Neural crest cell (in vitro differentiated cells): ENCODE measurements around the gene PITPNM1. TPM values are rescaled to one million over a fixed set of nuclear protein-coding genes. Genes with fewer than 3 reads are reported as not detected.

Experiments used
- DNase-seq: peaks from one replicate; pipeline ENCODE4 v3.0.0; 2021; ENCODE audit warnings: low read depth, mixed read lengths, low spot score
- H3K27ac Mint-ChIP-seq: one replicate; pipeline ENCODE4 v1.8.0; 2021; ENCODE audit warnings: mild to moderate bottlenecking, mixed read lengths; ENCODE audit not compliant: unreplicated experiment
- H3K27me3 Mint-ChIP-seq: 2 replicates; pipeline ENCODE4 v1.8.0; 2021; ENCODE audit warnings: low read depth, mild to moderate bottlenecking, mixed read lengths
- H3K36me3 Mint-ChIP-seq: 2 replicates; pipeline ENCODE4 v1.8.0; 2021; ENCODE audit warnings: low read depth, mild to moderate bottlenecking, mixed read lengths
- H3K4me1 Mint-ChIP-seq: 2 replicates; pipeline ENCODE4 v1.8.0; 2021; ENCODE audit warnings: mixed read lengths
- H3K4me3 Mint-ChIP-seq: one replicate; pipeline ENCODE4 v1.8.0; 2021; ENCODE audit warnings: mild to moderate bottlenecking, mixed read lengths
- H3K9me3 Mint-ChIP-seq: 2 replicates; pipeline ENCODE4 v1.8.0; 2021; ENCODE audit warnings: mixed read lengths
- total RNA-seq: library from RNA; stranded (reverse); gene quantifications from 2 replicates; pipeline ENCODE4 v1.2.1, GENCODE V29; 2021
- TF ChIP-seq, protein P1 (sequence below): fragments of 200-600 bp; sonication (generic); conservative IDR thresholded peaks from 2 replicates; pipeline ENCODE4 v1.5.0; 2021; ENCODE audit warnings: antibody characterized with exemption, mild to moderate bottlenecking

PITPNM1 gene
- total RNA-seq, 1 donor from 2014 or later, result 109 TPM

DNA sequence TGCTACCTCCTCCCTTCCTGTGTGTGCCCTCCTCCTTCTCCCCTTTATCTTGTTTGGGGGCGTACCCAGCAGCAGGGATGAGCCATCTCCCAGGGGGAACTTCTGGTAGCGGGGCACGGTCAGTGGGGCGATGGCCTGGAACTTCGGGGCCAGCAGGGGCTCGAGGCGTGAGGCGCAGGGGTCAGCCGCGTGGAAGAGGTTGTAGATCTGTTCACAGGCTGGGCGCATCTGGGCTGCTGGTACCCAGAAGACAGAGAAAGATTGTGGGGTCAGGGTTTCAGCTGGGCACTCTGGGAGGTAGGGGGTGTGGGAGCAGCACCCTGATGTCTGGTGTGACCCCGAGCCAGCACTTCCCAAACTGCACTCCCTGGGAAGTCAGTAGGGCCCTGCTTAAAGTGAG, 9.1 kb downstream of the PITPNM1 start:
- Mint-ChIP-seq H3K4me3 (no peak overlapping the region), H3K9me3 (no peaks in the 10 kb centered on the region), H3K27me3 (no peaks in the 10 kb centered on the region), H3K4me1 (peaks cover 1% of the 10 kb centered on the region), H3K36me3 (peaks cover 10% of the 10 kb centered on the region), H3K27ac (no peak overlapping the region)
- TF ChIP-seq, protein P1, sequence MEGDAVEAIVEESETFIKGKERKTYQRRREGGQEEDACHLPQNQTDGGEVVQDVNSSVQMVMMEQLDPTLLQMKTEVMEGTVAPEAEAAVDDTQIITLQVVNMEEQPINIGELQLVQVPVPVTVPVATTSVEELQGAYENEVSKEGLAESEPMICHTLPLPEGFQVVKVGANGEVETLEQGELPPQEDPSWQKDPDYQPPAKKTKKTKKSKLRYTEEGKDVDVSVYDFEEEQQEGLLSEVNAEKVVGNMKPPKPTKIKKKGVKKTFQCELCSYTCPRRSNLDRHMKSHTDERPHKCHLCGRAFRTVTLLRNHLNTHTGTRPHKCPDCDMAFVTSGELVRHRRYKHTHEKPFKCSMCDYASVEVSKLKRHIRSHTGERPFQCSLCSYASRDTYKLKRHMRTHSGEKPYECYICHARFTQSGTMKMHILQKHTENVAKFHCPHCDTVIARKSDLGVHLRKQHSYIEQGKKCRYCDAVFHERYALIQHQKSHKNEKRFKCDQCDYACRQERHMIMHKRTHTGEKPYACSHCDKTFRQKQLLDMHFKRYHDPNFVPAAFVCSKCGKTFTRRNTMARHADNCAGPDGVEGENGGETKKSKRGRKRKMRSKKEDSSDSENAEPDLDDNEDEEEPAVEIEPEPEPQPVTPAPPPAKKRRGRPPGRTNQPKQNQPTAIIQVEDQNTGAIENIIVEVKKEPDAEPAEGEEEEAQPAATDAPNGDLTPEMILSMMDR, result no peak
- DNase-seq, result no peak

DNA sequence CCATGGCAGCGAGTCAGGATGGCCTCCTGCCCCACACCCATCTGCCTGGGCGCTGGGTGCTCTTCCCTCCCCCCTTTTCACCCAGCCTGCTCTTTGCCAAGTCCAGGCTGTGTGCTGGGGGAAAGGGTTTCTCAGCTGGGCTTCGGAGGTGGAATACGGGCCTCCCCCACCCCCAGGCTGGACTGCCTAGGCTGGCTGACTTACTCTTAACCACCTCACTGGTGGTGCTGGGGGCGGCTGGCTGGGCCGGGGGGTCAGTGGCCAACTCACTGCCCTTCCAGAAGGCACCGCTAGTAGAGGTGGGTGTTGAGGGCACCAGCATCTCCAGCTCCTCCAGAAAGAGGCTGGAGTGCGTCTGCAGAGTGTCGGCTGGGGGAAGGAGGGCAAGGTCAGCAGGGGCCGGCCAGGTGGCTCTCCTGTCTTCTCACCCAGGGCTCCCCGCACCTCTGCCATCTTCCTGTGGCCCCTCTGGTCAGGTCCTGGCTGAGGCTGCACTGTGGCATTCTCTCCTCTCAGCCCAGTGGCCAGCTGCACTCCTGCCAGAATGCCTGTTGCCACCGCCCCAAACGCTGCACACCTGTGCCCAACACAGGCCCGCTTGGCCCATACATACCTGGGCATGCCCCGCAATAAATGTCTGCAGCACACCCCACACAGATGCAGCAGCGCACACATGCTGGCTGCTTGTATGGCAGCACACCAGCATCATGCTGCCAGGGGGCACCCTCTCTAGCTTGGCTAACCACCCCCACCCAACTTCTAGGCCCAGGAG, 9.7 kb downstream of the PITPNM1 start:
- DNase-seq, result no peak
- H3K9me3 Mint-ChIP-seq, result no peaks in the 10 kb centered on the region
- H3K27ac Mint-ChIP-seq, result no peak overlapping the region
- H3K4me1 Mint-ChIP-seq, result peaks cover 5% of the 10 kb centered on the region
- H3K36me3 Mint-ChIP-seq, result peaks cover 3% of the 10 kb centered on the region
- TF ChIP-seq, protein P1, result no peak
- H3K4me3 Mint-ChIP-seq, result no peak overlapping the region
- no peaks in the 10 kb centered on the region for H3K27me3 Mint-ChIP-seq

DNA sequence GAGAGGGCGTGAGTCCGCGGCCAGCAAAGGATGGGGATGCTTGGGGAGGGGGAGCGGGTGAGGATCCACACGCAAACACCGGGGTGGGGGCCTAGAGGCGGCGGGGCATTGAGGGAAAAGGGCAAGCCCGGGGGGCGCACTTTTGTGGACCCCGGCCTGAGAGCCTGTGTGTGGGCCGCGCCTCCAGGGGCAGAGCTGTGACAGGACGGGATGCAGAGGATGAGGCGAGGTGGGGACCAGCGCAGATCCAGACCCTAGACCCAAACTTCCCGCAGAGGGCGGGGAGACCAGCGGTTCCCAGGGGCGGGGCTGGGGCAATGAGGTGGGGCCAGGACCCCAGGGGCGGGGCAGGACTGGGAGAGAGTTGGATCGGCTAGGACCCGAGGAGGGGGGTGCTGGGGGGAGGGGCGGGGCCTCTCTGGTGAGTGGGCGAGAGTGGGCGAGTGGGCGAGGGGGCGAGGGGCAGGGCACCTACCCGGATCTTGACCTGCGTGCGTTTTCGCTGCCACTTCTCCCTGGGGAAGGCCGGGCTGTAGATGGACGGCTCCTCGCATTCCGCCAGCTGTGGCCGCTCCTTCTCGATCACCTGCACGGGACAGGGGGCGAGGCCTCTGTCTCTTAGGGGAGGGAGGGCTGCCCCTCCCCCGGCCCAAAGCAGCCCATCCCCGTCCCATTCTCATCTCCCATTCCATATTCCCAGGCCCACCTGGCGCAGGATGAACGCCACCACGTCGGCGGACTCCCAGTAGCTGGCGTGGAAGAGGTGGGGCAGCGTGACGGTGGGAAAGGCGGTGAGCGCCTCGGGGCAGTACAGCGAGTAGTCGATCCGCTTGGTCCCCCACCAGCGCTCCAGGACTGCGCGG, 10.6 kb downstream of the PITPNM1 start:
- Mint-ChIP-seq H3K27me3 (no peaks in the 10 kb centered on the region), H3K36me3 (peaks cover 5% of the 10 kb centered on the region), H3K4me1 (peaks cover 8% of the 10 kb centered on the region), H3K9me3 (no peaks in the 10 kb centered on the region), H3K4me3 (no peak overlapping the region), H3K27ac (no peak overlapping the region)
- TF ChIP-seq, protein P1, result no peak
- no peak for DNase-seq

DNA sequence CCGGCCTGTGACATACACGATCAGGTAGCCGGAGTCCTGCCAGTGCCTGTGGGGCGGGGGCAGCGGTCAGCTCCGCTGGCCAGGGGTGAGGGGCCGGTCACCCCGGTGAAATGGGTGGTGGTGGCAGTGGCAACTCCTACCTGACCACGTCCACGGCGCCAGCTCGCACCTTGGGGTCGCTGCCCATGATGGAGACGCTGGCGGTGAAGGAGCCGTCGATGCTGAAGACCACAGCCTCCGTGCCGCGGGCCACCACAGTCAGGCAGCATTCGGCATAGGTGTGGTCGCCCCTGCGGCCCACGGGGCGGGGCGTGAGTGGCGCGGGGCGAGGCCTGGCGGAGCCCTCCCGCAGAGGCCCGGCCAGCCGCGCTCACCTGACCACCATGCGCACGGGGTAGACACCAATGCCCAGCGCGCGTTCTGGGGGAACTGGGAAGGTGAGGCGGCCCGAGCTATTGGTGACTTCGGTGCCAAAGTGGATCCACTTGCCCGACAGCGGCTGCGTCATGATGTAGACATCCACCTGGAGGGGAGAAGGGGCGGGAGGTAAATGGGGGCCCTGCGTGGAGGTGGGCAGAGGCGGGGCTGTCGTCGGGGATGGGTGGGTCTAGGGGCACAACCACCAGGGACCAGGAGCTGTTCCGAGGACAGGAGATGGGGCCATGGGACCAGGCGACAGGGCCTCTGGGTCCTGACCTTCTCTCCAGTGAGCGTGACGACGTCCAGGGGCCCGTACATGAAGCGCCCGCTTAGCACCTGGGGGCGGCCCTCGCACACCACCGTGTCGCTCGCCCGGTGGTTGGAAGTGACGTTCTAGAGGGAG, 11.4 kb downstream of the PITPNM1 start:
- peaks cover 4% of the 10 kb centered on the region for H3K36me3 Mint-ChIP-seq
- no peak overlapping the region for H3K4me3 Mint-ChIP-seq
- H3K9me3 Mint-ChIP-seq, result no peaks in the 10 kb centered on the region
- TF ChIP-seq, protein P1, result no peak
- no peak for DNase-seq
- no peak overlapping the region for H3K27ac Mint-ChIP-seq
- H3K27me3 Mint-ChIP-seq, result no peaks in the 10 kb centered on the region
- peaks cover 10% of the 10 kb centered on the region for H3K4me1 Mint-ChIP-seq
